GM04503 (cell line): ENCODE results near the gene THOC2.
"Not testable (repeated sequence)": the region's sequence is repeated elsewhere in the genome, so short reads cannot be mapped to it uniquely, and the experiment has no call there.

Source experiments
- DNase-seq: peaks from one replicate; pipeline ENCODE4 v3.0.0-alpha.2; 2012; ENCODE audit warnings: low read depth

The THOC2 gene

GRCh38 chrX:123580792-123581191 is 152.1 kb downstream of the THOC2 start:
- no peak for DNase-seq

- not testable (repeated sequence) for DNase-seq
Observed at GRCh38 chrX:123574027-123574426, 158.8 kb downstream of the THOC2 start.

GRCh38 chrX:123570011-123570590 is 162.8 kb downstream of the THOC2 start:
- DNase-seq, result no peak

GRCh38 chrX:123563167-123563566 is 169.7 kb downstream of the THOC2 start:
- DNase-seq, result no peak

- DNase-seq, result no peak
Observed at GRCh38 chrX:123562342-123563146, 170.3 kb downstream of the THOC2 start.

- DNase-seq, result no peak
Observed at GRCh38 chrX:123561439-123562215, 171.2 kb downstream of the THOC2 start.

GRCh38 chrX:123550829-123551228 is 182.0 kb downstream of the THOC2 start:
- no peak for DNase-seq
